Urothelium cell line (cell line): Measurements from ENCODE around the gene PBRM1.
"Not testable (repeated sequence)": the region's sequence is repeated elsewhere in the genome, so short reads cannot be mapped to it uniquely, and the experiment has no call there.

Experiments
- DNase-seq: peaks from one replicate; pipeline ENCODE4 v3.0.0; 2011; ENCODE audit warnings: low spot score, mixed read lengths
- FAIRE-seq: peaks from 2 replicates; lab custom pipeline; 2011; peaks lifted over from hg19 to GRCh38; lab: Jason Lieb, UNC

PBRM1 gene

GRCh38 chr3:52537165-52537620 lies 148.5 kb downstream of the PBRM1 start:
- DNase-seq (no peak), FAIRE-seq (no peak)

GRCh38 chr3:52536369-52537164 lies 149.1 kb downstream of the PBRM1 start, which contains the start of gene UQCC5:
UQCC5 (plus strand) TSS chr3:52536605; CDS start chr3:52536756, 151 bp downstream.
- FAIRE-seq (peak; percentile 85), DNase-seq (peak; percentile 99)

- FAIRE-seq (no peak), DNase-seq (no peak)
Measured at GRCh38 chr3:52536112-52536368, 149.7 kb downstream of the PBRM1 start.

GRCh38 chr3:52535411-52536111 lies 150.2 kb downstream of the PBRM1 start:
- DNase-seq: no peak
- no peak for FAIRE-seq

GRCh38 chr3:52534281-52535183 lies 151.2 kb downstream of the PBRM1 start:
- DNase-seq (no peak), FAIRE-seq (no peak)

GRCh38 chr3:52533623-52534280 lies 152.0 kb downstream of the PBRM1 start, which contains the start of gene NT5DC2:
NT5DC2 (minus strand) TSS chr3:52533857; CDS start chr3:52533737, 120 bp downstream.
- FAIRE-seq (no peak), DNase-seq (peak; percentile 96)

- FAIRE-seq: no peak
- DNase-seq: peak; percentile 38
Measured at GRCh38 chr3:52532838-52533622, 152.7 kb downstream of the PBRM1 start.

- DNase-seq: peak; percentile 60
- no peak for FAIRE-seq
Measured at GRCh38 chr3:52532517-52532837, 153.2 kb downstream of the PBRM1 start.

- DNase-seq: no peak
- no peak for FAIRE-seq
Measured at GRCh38 chr3:52531860-52532516, 153.7 kb downstream of the PBRM1 start.

- no peak for DNase-seq
- no peak for FAIRE-seq
Measured at GRCh38 chr3:52530918-52531826, 154.5 kb downstream of the PBRM1 start.

GRCh38 chr3:52529376-52530333 lies 156.1 kb downstream of the PBRM1 start:
- FAIRE-seq: no peak
- DNase-seq: no peak

- FAIRE-seq: no peak
- no peak for DNase-seq
Measured at GRCh38 chr3:52528586-52529375, 156.9 kb downstream of the PBRM1 start.

GRCh38 chr3:52527732-52528585 lies 157.8 kb downstream of the PBRM1 start:
- FAIRE-seq: no peak
- no peak for DNase-seq

GRCh38 chr3:52527039-52527731 lies 158.5 kb downstream of the PBRM1 start:
- no peak for DNase-seq
- no peak for FAIRE-seq

- not testable (repeated sequence) for DNase-seq, FAIRE-seq
Measured at GRCh38 chr3:52526671-52527038, 159.1 kb downstream of the PBRM1 start.
